ENCODE measurements around the gene EIF3F.

GRCh38 chr11:7982582-7983119 lies 4.5 kb upstream of the EIF3F start:
- no peak for TF ChIP-seq POLR2A (IDR thresholded peaks at IDR 0.05; ENCODE audit: low read depth, low read length)
- TF ChIP-seq TAF1 (IDR thresholded peaks at IDR 0.05; ENCODE audit: low read depth, low read length): no peak
- no peak for TF ChIP-seq POLR2AphosphoS5 (IDR thresholded peaks at IDR 0.05; ENCODE audit: low read depth, low read length)

All from GM12891 (cell line).